HG03045 (cell line): ENCODE data around the gene RFX7.
"Not testable (repeated sequence)": the region's sequence is repeated elsewhere in the genome, so short reads cannot be mapped to it uniquely, and the experiment has no call there.

Experiments
- ATAC-seq: cut with Tn5 transposase; IDR thresholded peaks from one replicate; pipeline ENCODE4 v1.9.1; 2021; ENCODE audit warnings: mild to moderate bottlenecking, moderate library complexity; ENCODE audit not compliant: unreplicated experiment

RFX7 gene

DNA sequence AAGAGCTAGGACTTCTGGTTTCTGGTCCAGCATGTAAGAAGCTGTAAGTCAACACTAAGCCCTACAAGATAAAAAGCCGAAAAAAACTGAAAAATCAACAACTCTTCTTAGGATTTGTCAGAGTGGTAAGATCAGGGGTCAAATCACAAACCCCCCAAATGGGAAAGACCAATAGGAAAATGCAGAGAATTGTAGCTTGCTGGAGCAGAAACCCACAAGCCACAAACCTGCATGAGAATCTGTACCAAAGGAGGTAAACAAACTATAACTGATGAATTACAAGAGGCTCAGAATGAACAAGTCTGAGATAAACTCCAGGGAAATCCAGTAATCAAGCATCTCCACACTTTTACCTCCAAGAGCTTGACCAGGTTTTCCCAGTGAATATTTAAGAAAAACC is 36.0 kb downstream of the RFX7 start:
- ATAC-seq = no peak

DNA sequence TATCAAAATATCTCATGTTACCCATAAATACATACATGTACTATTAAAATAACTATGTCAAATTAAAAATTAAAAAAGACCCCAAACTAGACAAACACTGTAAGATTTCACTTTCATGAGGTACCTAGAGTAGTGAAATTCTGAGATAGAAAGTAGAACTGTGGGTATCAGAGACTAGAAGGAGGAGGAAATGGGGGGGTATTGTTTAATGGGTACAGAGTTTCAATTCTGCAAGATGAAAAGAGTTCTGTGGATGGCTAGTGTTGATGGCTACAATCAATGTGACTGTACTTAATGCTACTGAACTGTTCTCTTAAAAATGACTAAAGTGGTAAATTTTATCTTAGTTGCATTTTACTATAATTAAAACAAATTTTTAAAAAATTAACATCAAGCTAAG is 36.6 kb downstream of the RFX7 start:
- peak; percentile 56 for ATAC-seq

DNA sequence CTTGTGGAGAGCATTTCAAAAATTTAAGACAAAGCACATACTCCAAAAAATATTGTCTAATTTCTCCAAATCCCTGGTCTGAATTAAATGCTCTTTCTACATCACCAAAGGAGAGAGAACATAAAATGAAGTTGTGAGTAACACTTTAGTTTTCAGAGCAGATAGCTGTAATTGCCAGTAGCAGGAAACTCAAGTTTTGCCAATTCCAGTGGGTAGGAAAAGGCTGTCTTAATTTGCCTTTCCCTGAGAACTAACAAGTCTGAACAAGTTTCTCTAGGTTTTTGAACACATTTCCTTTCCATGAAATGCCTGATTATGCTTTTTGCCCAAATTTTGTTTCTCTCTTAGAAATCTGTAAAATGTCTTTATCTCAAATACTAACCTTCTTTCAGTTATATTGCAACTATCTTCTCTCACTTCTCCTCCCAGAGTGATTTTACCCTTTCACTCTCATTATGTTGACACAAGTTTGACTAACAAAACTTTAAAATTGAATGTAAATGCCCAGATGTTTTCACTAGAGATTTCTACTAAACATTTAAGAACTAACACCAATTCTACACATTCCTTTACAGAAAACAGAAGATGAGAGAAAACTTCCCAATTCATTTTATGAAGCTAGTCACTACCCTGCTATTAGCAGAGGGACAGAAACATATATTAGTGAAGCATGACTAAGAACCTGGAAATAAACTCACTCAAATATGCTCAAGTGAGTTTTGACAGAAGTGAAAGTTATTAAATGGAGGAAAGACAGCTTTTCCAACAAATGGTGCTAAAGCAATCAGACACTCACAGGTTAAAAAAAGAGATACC is 38.4 kb downstream of the RFX7 start:
- no peak for ATAC-seq

DNA sequence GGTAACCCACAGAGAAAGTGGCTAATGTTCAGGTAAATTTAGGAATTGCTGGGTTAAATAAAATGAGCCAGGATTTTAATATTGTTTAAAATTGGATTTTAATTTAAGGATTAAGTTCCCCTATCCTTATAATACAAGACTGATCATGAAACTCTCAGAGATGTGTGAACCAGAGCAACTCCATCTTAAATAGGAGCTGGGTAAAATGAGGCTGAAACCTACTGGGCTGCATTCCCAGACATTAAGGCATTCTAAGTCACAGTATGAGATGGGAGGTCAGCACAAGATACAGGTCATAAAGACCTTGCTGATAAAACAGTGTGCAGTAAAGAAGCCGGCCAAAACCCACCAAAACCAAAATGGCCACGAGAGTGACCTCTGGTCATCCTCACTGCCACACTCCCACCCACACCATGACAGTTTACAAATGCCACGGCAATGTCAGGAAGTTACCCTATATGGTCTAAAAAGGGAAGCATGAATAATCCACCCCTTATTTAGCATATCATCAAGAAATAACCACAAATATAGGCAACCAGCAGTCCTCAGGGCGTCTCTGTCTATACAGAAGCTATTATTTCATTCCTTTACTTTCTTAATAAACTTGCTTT is 40.3 kb downstream of the RFX7 start:
- not testable (repeated sequence) for ATAC-seq

DNA sequence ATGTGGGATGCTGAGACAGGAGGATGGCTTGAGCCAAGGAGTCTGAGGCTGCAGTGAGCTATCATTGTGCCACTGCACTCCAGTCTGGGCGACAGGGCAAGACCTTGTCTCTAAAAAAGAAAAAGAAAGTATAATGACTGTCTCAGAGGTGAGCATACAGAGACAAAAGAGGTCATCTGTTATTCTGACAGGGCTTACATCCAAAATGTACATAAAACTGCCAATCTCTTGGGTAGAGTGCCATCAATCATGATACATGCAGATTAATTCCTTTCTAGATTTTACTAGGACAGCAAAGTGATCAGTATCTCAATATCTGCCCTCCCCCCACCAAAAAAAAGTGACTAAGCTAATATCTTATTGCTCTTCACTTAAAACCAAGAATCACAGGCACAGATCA is 41.0 kb downstream of the RFX7 start:
- no peak for ATAC-seq

DNA sequence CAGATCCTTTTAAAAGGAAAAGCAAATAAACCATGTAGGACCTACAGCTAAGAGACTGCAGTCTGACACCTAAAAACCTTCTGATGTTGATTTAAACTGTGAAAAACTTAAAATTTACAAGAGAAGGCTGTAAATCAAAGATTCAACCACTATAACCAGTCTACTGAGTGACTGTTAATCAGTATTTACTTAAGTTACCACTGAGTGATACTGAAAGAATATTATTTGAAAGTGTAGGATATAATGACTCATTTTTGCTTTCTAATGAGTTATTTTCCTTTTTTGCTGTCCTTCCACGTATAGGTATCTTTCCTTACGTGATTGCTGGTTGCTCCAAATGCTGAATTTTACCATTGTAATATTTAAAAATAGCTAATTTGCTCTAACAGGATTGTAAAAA is 44.6 kb downstream of the RFX7 start:
- no peak for ATAC-seq

DNA sequence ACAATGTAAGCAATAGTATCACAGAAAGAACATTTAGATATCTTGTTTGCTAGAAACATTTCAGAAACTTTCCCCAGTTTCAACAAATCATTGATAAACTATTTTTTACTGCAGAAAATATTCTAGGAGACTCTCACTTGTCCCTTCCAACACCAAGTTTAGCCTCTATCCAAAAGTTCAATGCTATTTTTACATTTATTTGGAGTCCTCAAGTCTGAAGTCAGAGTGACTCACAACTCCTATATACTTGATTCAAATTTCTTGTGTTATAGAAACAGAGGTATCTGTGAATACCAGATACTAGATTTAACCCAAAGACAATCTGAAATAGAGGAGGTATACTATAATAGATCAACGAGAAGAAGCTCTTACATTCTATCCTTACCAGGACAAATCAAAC is 49.6 kb downstream of the RFX7 start:
- ATAC-seq = no peak

DNA sequence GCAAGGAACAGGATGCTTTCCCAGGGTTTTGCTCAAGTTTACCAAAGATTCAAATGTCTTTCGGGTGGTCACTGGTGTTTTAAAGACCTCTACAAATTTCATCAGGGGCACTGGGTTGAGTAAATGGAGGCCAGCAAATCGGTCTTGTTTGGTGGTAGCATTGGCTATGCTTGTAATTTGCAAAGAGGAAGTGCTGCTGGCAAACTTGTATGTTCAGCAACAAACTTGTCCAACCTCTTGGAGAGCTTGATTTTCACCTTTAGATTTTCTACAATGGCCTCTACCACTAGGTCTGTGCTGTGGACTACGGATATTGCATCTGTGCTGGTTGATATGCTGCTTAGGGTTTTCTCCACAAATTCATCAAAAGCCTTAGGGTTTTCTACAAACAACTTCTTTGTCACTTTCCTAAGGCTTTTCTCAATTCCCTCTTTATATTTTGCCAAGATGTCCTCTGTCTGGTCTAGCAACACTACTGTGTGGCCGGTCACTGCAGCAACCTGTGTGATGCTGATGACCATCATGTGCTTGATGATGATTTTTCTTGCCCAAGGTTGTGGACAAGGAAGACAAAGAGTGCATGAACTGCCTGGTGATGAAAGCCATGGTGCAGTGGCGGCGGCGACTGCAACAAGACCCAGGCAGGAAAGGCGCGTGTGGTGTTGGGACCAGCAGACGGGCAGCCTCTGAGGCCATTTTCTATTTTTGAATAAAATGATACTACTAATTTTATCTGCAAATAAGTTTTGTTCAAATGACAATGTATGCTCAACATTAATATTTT is 50.8 kb downstream of the RFX7 start:
- no peak for ATAC-seq

DNA sequence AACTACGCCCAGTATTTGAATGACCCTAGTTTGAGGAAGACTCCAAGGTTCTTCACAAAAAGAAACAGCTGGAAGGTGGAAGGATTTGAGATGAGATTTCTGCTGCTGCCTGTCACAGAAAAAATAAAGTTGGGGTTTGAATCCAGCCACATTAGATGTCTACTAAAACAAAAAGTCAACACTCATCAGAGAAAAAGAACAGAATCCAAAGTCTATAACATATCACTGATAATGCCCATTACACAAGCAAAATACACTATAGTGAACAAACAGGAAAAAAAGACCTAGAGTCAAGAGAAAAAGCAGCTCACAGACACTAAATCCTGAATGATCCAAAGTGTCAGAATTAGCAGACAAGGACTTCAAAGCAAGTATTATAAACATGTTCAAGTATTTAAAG is 56.0 kb downstream of the RFX7 start:
- no peak for ATAC-seq

DNA sequence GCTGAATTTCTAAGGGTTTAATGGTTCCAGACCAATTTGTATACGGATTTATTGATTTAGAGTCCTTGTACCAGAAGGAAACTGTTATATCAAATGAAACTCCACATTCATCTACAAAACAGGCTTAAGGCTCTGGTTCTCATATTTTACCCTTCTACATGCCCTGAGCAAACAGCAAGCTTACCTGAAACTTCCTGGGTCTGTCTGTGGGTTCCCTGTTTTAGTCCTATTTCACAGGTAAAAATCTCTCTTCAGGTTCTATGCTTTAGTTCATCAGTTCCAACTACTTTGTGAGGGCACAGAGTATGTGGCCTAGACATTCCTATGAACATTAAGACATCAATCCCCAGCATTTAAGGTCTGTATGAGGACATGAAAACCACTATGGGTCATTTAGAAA is 57.7 kb downstream of the RFX7 start:
- no peak for ATAC-seq

DNA sequence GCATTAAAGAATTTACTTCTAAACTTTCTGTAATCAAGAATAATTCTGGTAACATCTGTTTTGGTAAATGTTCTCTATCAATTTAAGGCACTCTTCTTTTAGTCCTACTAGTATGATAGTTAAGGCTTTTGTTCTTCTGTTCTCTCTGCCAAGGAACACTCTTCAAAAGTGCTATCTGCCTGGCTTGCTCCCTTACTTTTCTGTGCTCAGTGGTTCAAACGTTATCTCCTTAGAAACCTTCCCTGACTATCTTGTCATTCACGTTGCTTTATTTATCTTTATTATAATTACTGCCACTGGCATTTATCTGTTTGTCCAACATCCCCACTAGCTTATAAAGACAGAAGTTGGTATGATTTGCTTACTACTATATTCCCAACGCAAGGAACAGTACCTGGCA is 59.2 kb downstream of the RFX7 start:
- ATAC-seq = no peak

DNA sequence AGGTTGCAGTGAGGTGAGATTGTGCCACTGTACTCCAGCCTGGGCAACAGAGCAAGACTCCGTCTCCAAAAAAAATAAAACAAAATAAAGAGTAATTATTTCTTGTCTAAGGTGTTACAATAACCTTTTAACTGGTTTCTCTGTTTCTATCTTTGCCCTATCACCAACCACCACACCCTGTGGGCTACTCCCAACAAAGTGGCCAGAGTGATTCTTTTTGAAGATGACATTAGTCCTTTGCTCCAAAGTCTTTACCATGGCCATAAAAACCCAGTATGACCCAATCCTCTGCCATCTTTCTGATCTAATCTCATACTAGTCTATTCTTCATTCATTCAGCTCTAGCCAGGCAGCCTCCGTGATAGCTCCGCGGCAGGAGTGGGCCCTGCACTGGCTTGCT is 62.8 kb downstream of the RFX7 start:
- no peak for ATAC-seq

DNA sequence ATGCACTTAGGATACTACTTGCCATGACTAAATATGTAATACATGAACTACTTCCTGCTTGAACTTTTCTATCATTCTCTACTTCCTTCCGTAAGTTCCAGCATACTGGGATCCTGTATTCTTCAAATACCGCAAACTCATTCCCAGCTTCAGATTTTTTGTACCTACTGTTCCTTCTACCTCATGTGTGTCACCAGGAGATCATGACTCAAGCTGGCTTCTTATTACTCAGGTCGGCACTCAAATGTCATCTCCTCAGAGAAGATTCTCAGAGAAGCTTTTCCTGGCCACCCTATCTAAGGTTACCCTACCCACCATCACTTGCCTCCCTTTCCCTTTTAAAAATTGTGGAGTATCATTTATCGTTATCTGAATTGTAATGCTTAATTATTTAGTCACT is 66.7 kb downstream of the RFX7 start:
- no peak for ATAC-seq

DNA sequence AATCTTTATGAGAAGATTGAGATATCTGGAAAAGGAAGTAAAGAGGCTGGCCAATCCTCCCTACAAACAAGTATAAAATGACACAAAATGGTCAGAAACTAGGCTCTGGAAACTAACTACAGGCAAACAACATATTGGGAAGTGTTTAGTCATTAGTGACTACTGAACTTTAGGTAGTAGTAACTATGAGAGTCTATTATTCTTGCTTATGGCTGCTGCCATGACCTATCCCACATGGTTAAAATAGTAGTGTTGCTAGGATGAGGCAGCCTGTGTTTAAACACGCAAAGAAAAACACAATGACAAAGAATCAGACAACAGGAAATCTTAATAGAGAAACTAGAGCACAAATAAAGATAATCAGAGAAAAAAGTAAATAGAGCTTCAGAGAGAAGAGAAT is 67.9 kb downstream of the RFX7 start:
- no peak for ATAC-seq

DNA sequence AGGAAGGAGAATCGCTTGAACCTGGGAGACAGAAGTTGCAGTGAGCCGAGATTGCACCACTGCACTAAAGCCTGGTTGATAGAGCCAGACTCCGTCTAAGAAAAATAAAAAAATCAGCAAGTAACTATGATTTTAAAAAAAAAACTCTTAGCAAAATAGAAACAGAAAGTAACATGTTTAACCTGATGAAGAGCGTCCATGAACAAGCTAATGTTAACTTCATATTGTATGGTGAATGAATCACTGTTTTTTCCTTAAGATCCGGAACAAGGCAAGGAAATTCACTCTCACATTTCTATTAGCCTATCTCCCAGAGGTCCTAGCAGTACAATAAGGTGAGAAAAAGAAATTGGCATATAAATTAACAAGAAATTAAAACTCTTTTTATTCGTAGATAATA is 69.0 kb downstream of the RFX7 start:
- no peak for ATAC-seq

DNA sequence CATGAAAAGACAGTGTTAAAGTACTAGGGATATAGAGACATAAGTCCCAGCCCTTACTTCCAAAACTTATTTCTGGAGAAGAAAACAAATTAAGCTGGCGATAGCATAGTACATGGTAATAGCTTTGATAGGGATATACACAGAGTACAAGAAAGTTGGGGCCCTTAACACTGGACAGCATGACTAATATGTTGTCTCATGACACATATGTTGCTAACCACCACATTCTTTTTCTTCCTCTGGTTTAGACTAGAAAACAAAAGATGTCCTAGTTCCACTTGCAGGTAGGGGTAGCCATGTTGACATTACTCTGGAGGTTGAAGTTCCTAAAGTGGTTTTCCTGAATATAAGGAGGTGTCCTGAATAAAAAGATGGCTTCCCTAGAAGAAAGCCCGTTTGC is 75.3 kb downstream of the RFX7 start:
- ATAC-seq = no peak

DNA sequence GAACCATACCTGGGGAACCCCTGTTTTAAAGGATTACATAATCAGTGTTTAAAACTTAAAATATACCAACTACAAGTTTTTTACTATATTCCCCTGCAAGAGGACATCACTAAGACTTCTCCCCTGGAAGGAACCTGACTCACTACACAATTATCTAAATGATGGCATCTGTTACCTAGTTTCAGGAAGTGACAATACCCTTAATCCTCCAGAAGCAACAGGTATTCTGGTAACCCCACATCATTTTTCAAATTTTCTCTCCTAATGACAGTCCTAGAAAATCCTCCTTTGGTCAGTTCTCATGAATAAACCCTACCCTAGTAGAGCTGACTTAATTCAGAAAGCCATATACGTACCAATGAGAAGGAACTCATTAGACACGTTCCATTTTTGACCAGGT is 78.4 kb downstream of the RFX7 start:
- no peak for ATAC-seq

DNA sequence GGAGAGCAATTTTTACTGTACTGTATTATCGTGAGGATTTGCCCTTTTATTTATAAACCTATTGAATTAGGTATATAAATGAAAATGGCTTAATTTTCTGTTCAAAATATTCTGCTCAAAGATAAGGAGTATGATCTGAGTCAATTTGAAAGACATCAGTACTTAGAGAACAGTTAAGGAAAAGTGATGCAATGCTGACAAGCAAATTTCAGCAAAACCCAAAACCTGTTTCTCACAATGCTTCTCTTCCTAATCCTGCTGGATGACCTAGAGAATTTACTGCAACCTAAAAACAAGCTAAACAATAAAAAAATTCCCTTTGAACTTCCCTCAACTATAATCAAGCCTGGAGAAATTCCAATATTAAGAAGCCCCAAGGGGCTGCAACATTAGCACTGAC is 82.7 kb downstream of the RFX7 start:
- ATAC-seq = no peak

DNA sequence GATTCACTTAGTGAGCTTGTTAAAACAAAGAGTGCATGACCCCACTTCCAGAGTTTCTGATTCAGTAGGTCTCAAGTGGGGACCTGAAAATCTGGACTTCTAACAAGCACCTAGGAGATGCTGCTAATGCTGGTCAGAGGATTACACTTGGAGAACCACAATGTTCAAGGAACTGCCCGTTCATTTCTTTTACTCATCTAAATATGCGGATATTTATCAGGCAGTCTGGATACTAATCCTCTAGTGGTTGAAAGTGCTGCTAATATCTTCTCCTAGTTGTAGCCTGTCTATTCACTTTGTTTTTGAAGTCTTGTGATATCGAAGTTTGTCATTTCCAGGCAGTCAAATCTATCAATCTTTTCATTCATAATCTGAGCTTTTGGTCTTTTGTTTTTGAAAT is 86.8 kb downstream of the RFX7 start:
- no peak for ATAC-seq

DNA sequence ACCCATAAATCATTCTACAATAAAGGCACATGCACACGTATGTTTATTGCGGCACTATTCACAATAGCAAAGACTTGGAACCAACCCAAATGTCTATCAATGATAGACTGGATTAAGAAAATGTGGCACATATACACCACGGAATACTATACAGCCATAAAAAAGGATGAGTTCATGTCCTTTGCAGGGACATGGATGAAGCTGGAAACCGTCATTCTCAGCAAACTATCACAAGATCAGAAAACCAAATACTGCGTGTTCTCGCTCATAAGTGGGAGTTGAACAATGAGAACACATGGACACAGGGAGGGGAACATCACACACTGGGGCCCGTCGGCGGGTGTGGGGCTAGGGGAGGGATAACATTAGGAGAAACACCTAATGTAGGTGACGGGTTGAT is 88.4 kb downstream of the RFX7 start:
- ATAC-seq = not testable (repeated sequence)

DNA sequence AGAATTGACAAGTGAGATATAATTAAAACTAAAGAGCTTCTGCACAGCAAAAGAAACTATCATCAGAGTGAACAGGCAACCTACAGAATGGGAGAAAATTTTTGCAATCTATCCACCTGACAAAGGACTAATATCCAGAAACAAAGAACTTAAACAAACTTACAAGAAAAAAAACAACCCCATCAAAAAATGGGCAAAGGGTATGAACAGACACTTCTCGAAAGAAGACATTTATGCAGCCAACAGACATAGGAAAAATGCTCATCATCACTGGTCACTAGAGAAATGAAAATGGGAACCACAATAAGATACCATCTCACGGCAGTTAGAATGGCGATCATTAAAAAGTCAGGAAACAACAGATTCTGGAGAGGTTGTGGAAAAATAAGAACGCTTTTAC is 88.9 kb downstream of the RFX7 start:
- not testable (repeated sequence) for ATAC-seq

DNA sequence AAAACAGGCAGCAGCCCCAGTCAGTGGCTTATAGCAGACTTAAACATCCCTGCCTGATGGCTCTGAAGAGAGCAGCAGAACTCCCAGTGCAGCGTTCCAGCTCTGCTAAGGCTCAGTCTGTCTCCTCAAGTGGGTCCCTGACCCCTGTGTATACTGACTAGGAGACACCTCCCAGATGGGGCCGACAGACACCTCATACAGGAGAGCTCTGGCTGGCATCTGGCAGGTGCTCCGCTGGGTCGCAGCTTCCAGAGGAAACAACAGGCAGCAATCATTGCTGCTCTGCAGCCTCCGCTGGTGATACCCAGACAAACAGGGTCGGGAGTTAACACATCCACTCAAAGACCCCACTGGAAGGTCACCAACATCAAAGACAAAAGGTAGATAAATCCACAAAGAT is 93.5 kb downstream of the RFX7 start:
- no peak for ATAC-seq
